Nephron (organoid): ENCODE measurements around the gene GPR61.

ENCODE experiments used
- H3K27ac Mint-ChIP-seq, 3 experiments: 2 replicates each; pipeline ENCODE4 v1.8.0; 2020; ENCODE audit warnings: mixed read lengths in 3 of 3, mild to moderate bottlenecking in 2 of 3, moderate library complexity in 1 of 3
- H3K27me3 Mint-ChIP-seq: 2 replicates; pipeline ENCODE4 v1.8.0; 2021; ENCODE audit warnings: low read depth, mild to moderate bottlenecking, moderate library complexity, mixed read lengths
- H3K36me3 Mint-ChIP-seq: 2 replicates; pipeline ENCODE4 v1.8.0; 2020; ENCODE audit warnings: low read depth, mixed read lengths
- H3K4me1 Mint-ChIP-seq: 2 replicates; pipeline ENCODE4 v1.8.0; 2020; ENCODE audit warnings: mixed read lengths
- H3K4me3 Mint-ChIP-seq, 3 experiments: 2 replicates each; pipeline ENCODE4 v1.8.0; 2020; ENCODE audit warnings: mild to moderate bottlenecking in 3 of 3, mixed read lengths in 3 of 3, moderate library complexity in 2 of 3
- H3K9me3 Mint-ChIP-seq: 2 replicates; pipeline ENCODE4 v1.8.0; 2020; ENCODE audit warnings: mixed read lengths
- CTCF ChIP-seq, 3 experiments: fragments of 200-600 bp; sonication (generic); IDR thresholded peaks; one replicate each; pipeline ENCODE4 v1.5.0; 2021; ENCODE audit warnings: antibody characterized with exemption in 3 of 3; ENCODE audit not compliant: unreplicated experiment in 3 of 3

GPR61 gene

GRCh38 chr1:109541102-109541501 is 1.4 kb downstream of the GPR61 start:
- TF ChIP-seq CTCF (IDR thresholded peaks at IDR 0.05; ENCODE audit: unreplicated experiment in 3 of 3), result no peak
- peaks cover 8% of the 10 kb centered on the region for H3K27me3 Mint-ChIP-seq
- H3K4me1 Mint-ChIP-seq, result peaks cover 18% of the 10 kb centered on the region
- no peak overlapping the region for H3K4me3 Mint-ChIP-seq
- no peaks in the 10 kb centered on the region for H3K9me3 Mint-ChIP-seq
- no peaks in the 10 kb centered on the region for H3K36me3 Mint-ChIP-seq
- no peak overlapping the region for H3K27ac Mint-ChIP-seq

GRCh38 chr1:109542657-109543056 is 3.0 kb downstream of the GPR61 start:
- no peaks in the 10 kb centered on the region for H3K36me3 Mint-ChIP-seq
- no peak for TF ChIP-seq CTCF (IDR thresholded peaks at IDR 0.05; ENCODE audit: unreplicated experiment in 3 of 3)

GRCh38 chr1:109543283-109543987 is 3.8 kb downstream of the GPR61 start:
- no peak overlapping the region for H3K27ac Mint-ChIP-seq
- peaks cover 8% of the 10 kb centered on the region for H3K27me3 Mint-ChIP-seq
- H3K4me3 Mint-ChIP-seq, result no peak overlapping the region
- no peaks in the 10 kb centered on the region for H3K36me3 Mint-ChIP-seq
- no peaks in the 10 kb centered on the region for H3K9me3 Mint-ChIP-seq
- H3K4me1 Mint-ChIP-seq, result peaks cover 29% of the 10 kb centered on the region
- no peak for TF ChIP-seq CTCF (IDR thresholded peaks at IDR 0.05; ENCODE audit: unreplicated experiment in 3 of 3)

More at GRCh38 chr1:109542657-109543056, 3.0 kb downstream of the GPR61 start:
- Mint-ChIP-seq H3K27ac (no peak overlapping the region), H3K9me3 (no peaks in the 10 kb centered on the region), H3K4me1 (peaks cover 26% of the 10 kb centered on the region), H3K27me3 (peaks cover 8% of the 10 kb centered on the region), H3K4me3 (peak overlapping the region in 2 of 3 experiments; percentile 36 to 47)

GRCh38 chr1:109543988-109544735 is 4.5 kb downstream of the GPR61 start:
- Mint-ChIP-seq H3K27ac (peak overlapping the region in 1 of 3 experiments; percentile 30), H3K4me3 (peak overlapping the region in 2 of 3 experiments; percentile 6 to 19), H3K4me1 (peaks cover 34% of the 10 kb centered on the region), H3K9me3 (no peaks in the 10 kb centered on the region), H3K36me3 (no peaks in the 10 kb centered on the region), H3K27me3 (peaks cover 8% of the 10 kb centered on the region)
- no peak for TF ChIP-seq CTCF (IDR thresholded peaks at IDR 0.05; ENCODE audit: unreplicated experiment in 3 of 3)

- peak overlapping the region; percentile 88 to 96 (median 93) for H3K27ac Mint-ChIP-seq
- H3K36me3 Mint-ChIP-seq, result no peaks in the 10 kb centered on the region
- H3K9me3 Mint-ChIP-seq, result no peaks in the 10 kb centered on the region
- peak overlapping the region; percentile 90 to 96 (median 95) for H3K4me3 Mint-ChIP-seq
- H3K27me3 Mint-ChIP-seq, result peaks cover 6% of the 10 kb centered on the region
- H3K4me1 Mint-ChIP-seq, result peaks cover 40% of the 10 kb centered on the region
- TF ChIP-seq CTCF (IDR thresholded peaks at IDR 0.05; ENCODE audit: unreplicated experiment in 3 of 3), result peak; percentile 86 to 95 (median 89)
These were observed 6.8 kb downstream of the GPR61 start for GRCh38 chr1:109546311-109547109.
